HEK293T (cell line): ENCODE results near the gene MYL3.

Experiments used
- CTCF ChIA-PET: fragments of 350-600 bp; formaldehyde crosslinking; extraction: SDS; loops from one replicate; lab custom pipeline; 2021; ENCODE audit warnings: antibody characterized with exemption, inconsistent platforms; lab: Yijun Ruan, JAX
- POLR2A ChIA-PET: fragments of 350-600 bp; formaldehyde crosslinking; extraction: SDS; loops from one replicate; lab custom pipeline; 2020; ENCODE audit warnings: antibody characterized with exemption, inconsistent platforms; lab: Yijun Ruan, JAX
- DNase-seq: peaks from one replicate; pipeline ENCODE4 v3.0.0; 2012; ENCODE audit warnings: mixed read lengths; ENCODE audit errors: extremely low spot score
- ARNT ChIP-seq: fragments of 450-650 bp; IDR thresholded peaks from 2 replicates; pipeline ENCODE4 v1.6.1; 2017; ENCODE audit warnings: mild to moderate bottlenecking
- BHLHE40 ChIP-seq: fragments of 450-650 bp; IDR thresholded peaks from 2 replicates; pipeline ENCODE4 v1.6.1; 2016; ENCODE audit warnings: mild to moderate bottlenecking, moderate library complexity, borderline replicate concordance
- CTBP1 ChIP-seq: fragments of 450-650 bp; IDR thresholded peaks from 2 replicates; pipeline ENCODE4 v1.6.1; 2016; ENCODE audit warnings: borderline replicate concordance
- ELF4 ChIP-seq: fragments of 450-650 bp; IDR thresholded peaks from 2 replicates; pipeline ENCODE4 v1.6.1; 2017; ENCODE audit warnings: antibody characterized with exemption
- FOXA1 ChIP-seq: fragments of 450-650 bp; IDR thresholded peaks from 2 replicates; pipeline ENCODE4 v1.6.1; 2016; ENCODE audit warnings: mild to moderate bottlenecking
- FOXK2 ChIP-seq: fragments of 450-650 bp; IDR thresholded peaks from 2 replicates; pipeline ENCODE4 v1.6.1; 2016; ENCODE audit warnings: mild to moderate bottlenecking
- FOXM1 ChIP-seq: fragments of 450-650 bp; IDR thresholded peaks from 2 replicates; pipeline ENCODE4 v1.6.1; 2017; ENCODE audit warnings: mild to moderate bottlenecking, borderline replicate concordance
- HDGF ChIP-seq: fragments of 450-650 bp; IDR thresholded peaks from 2 replicates; pipeline ENCODE4 v1.6.1; 2017; ENCODE audit warnings: antibody characterized with exemption, borderline replicate concordance
- L3MBTL2 ChIP-seq: fragments of 450-650 bp; conservative IDR thresholded peaks from 2 replicates; pipeline ENCODE4 v1.6.1; 2016; ENCODE audit warnings: mild to moderate bottlenecking
- LEF1 ChIP-seq: fragments of 450-650 bp; IDR thresholded peaks from 2 replicates; pipeline ENCODE4 v1.6.1; 2017; ENCODE audit warnings: mild to moderate bottlenecking, borderline replicate concordance
- NFRKB ChIP-seq: fragments of 450-650 bp; IDR thresholded peaks from 2 replicates; pipeline ENCODE4 v1.6.1; 2016; ENCODE audit warnings: mild to moderate bottlenecking, moderate library complexity
- SP1 ChIP-seq: fragments of 450-650 bp; IDR thresholded peaks from 2 replicates; pipeline ENCODE4 v1.6.1; 2017
- SUZ12 ChIP-seq: fragments of 450-650 bp; IDR thresholded peaks from 2 replicates; pipeline ENCODE4 v1.6.1; 2016; ENCODE audit warnings: mild to moderate bottlenecking
- TARDBP ChIP-seq: fragments of 450-650 bp; IDR thresholded peaks from 2 replicates; pipeline ENCODE4 v1.6.1; 2016
- ZNF384 ChIP-seq: fragments of 450-650 bp; IDR thresholded peaks from 2 replicates; pipeline ENCODE4 v1.6.1; 2016
- TF ChIP-seq, protein P1 (sequence below): fragments of 450-650 bp; IDR thresholded peaks from 2 replicates; pipeline ENCODE4 v1.6.1; 2016

MYL3 gene

DNA sequence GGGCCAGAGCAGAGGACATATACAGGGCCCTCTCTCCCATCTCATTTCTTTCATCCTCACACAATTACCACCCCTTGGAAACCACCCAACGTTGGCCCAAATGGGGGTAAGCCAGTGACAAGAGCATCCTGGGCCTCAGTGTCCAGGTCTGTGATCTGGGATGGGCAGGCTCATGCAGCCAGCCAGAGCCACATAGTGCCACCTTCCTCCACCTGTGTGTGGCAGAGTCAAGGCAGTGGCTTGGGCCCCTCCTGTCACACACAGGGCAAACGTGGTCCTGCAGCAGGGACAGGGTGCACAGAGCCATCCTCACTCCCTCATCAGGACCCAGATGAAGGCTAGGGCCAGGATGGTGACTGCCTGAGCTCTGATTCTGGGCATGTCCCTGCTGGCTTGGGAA is 2.3 kb upstream of the MYL3 start:
- TF ChIP-seq CTBP1, result no peak
- no peak for TF ChIP-seq HDGF
- TF ChIP-seq SUZ12, result no peak
- no peak for TF ChIP-seq SP1
- no peak for TF ChIP-seq FOXK2
- no peak for TF ChIP-seq L3MBTL2
- no peak for TF ChIP-seq ELF4
- TF ChIP-seq ARNT, result no peak
- no peak for TF ChIP-seq TARDBP
- no peak for TF ChIP-seq NFRKB
- TF ChIP-seq, protein P1, sequence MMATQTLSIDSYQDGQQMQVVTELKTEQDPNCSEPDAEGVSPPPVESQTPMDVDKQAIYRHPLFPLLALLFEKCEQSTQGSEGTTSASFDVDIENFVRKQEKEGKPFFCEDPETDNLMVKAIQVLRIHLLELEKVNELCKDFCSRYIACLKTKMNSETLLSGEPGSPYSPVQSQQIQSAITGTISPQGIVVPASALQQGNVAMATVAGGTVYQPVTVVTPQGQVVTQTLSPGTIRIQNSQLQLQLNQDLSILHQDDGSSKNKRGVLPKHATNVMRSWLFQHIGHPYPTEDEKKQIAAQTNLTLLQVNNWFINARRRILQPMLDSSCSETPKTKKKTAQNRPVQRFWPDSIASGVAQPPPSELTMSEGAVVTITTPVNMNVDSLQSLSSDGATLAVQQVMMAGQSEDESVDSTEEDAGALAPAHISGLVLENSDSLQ, result no peak
- TF ChIP-seq LEF1, result no peak
- TF ChIP-seq ZNF384, result no peak
- no peak for TF ChIP-seq BHLHE40
- TF ChIP-seq FOXA1, result no peak
- no peak for TF ChIP-seq FOXM1
- ChIA-PET POLR2A (no interaction called here), CTCF (interaction anchor here (1.0 to 2.3 kb wide), 2 partner anchors 30 to 163 kb away, joined by 3 to 7 read pairs; no protein-coding TSS in a partner anchor)
- no peak for DNase-seq

DNA sequence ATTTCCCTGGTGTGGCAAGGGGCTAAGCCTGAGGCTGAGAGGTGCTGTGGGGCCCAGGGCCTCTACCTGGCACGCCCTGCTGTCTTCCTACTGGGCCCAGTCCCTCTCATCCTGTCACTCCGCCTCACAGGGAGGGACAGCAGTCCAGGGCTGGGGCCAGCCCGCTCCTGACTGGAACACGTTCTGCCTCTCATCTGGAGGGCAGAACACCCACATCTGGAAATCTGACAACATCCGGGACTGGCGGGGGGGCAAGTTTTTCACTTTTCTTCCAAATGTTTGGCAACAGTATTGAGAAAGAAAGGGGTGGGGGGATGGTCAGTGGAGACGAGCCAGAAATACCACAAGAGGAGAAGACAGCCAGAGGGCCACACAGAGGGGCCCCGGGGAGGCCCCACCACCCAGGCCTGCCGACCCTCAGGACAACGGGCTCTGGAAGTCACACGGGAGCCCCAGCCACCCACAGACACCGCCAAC is 1.8 kb upstream of the MYL3 start:
- ChIA-PET CTCF (no interaction called here), POLR2A (no interaction called here)
- no peak for DNase-seq
- TF ChIP-seq NFRKB, result no peak
- TF ChIP-seq SUZ12, result no peak
- TF ChIP-seq ARNT, result no peak
- TF ChIP-seq FOXM1, result no peak
- TF ChIP-seq HDGF, result no peak
- no peak for TF ChIP-seq ELF4
- TF ChIP-seq ZNF384, result no peak
- TF ChIP-seq BHLHE40, result no peak
- TF ChIP-seq LEF1, result no peak
- TF ChIP-seq FOXK2, result no peak
- no peak for TF ChIP-seq FOXA1
- TF ChIP-seq CTBP1, result no peak
- TF ChIP-seq, protein P1, result no peak

DNA sequence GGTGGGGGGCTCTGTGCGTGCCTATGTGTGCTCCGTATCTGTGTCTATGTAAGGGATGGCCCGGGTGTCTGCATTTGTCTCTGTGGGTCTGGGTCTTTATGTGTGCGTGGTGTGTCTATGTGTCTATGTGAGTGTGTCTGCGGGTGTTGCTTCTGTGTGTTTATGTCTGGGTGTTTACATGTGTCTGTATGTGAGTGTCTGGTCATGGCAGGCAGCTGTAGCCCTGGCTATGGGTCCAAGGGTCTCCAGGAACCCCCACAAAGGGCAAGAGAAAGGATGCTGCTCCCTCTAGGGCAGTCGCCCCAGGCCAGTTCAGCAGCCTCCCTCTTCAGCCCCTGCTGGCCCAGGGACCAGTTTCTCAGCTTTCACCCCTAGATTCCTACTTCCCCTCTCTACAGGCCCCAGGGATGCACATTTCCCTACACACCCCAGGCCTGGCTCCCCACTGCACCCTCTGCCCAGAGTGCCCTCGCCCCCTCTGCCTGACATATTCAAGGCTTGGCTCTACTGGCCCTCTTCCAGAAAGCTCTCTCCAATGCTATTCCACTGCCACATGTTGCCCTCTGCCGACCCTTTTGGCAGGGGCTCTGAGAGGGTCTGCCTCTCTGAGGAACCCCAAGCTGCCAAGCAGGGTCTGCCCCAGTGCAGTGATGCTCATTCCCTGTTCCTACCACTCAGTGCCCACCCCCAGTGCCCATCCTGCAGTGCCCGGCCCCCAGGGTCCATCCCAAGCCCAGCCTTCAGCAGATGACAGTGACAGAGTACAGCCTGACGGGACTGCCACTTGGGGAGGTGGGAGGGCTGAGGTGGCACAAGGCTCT is 1.0 kb upstream of the MYL3 start:
- TF ChIP-seq SP1, result no peak
- TF ChIP-seq ZNF384, result no peak
- TF ChIP-seq LEF1, result no peak
- no peak for TF ChIP-seq ELF4
- no peak for TF ChIP-seq CTBP1
- TF ChIP-seq L3MBTL2, result no peak
- no peak for TF ChIP-seq NFRKB
- no peak for TF ChIP-seq FOXK2
- TF ChIP-seq FOXA1, result no peak
- no peak for TF ChIP-seq FOXM1
- TF ChIP-seq TARDBP, result no peak
- no peak for TF ChIP-seq HDGF
- no peak for TF ChIP-seq ARNT
- no peak for DNase-seq
- ChIA-PET CTCF (interaction anchor here (0.8 kb wide), 1 partner anchor 31 kb away, joined by 3 read pairs; no protein-coding TSS in a partner anchor), POLR2A (interaction anchor here (0.7 kb wide), 1 partner anchor 18 kb away, joined by 3 read pairs; no protein-coding TSS in a partner anchor)

DNA sequence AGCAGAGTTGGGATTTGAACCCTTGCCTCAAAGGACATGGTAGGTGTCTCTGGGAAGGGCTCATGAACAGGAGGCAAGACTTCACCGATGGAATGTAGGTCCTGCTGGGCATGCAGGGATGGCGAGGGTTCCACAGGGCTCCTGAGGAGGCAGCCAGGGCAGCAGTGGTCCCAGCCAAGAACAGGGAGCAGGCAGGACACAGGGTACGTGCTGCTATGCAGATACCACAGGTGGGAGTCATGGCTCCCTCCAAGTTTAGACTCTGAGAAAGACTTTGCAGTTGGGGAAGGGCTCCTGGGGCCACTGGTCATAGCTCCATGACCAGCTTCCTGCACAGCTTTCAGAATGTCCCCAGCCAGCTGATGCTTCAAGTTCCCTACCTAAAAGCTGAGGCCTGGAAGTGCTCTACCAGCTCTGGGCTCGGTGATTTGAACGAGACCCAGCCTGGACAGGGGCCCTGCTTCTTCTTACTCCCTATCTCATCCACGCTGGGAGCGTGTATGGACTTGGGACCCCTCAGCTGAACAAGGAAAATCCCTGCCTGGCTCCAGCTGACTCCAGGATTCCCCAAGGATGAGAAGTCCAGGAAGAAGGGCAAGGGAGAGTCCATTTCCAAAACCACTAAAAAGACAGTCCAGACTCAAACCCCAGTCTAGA is 747 bp downstream of the MYL3 start:
- no peak for TF ChIP-seq ELF4
- TF ChIP-seq SUZ12, result no peak
- TF ChIP-seq NFRKB, result no peak

DNA sequence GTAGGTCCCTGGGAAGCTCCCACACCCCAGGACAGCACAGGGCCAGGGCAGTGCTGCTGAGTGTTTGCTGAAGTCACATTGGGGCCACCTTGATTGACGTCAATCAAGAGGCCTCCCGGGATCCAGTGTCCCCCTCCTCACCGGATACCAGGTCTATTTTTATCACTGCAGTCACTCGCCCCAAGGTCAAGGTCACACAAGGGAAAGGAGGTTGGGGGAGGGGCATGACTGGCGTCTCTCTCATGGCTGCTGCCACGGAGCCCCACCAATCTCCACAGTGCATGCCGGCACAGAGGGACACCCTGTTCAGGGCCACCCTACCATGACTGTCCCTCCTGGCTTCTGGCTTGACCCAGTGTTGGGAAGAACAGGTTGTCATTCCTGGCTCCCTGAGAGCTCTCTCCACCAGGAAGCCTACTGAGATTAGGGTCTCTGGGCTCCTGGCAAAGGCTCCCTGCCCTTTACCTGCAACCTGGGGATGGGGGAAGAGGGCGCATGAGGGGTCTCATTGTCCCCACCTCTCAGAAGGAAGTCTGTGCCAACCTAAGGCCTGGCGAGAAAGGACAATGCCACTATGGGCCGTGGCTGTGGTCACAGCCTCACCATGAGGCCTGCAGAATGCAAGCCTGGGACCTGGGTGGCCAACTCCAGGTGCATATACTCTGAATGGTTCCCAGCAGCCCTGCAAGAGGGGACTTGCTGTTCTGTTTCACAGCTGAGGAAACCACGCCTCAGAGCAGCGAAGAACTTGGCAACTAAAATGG is 1.5 kb downstream of the MYL3 start:
- POLR2A ChIA-PET, result interaction anchor here (0.8 to 1.4 kb wide), 2 partner anchors 11 to 12 kb away, joined by 3 read pairs; no protein-coding TSS in a partner anchor
- TF ChIP-seq SUZ12 (no peak), ELF4 (no peak), FOXM1 (no peak), TARDBP (no peak), NFRKB (no peak), ARNT (no peak), FOXK2 (no peak), L3MBTL2 (no peak), ZNF384 (no peak), FOXA1 (no peak), LEF1 (no peak), BHLHE40 (no peak)
- TF ChIP-seq, protein P1, result no peak
- DNase-seq, result no peak
- CTCF ChIA-PET, result no interaction called here

More for the DNA sequence above, 747 bp downstream of the MYL3 start:
- POLR2A ChIA-PET, result interaction anchor here (0.8 to 1.4 kb wide), 2 partner anchors 11 to 12 kb away, joined by 3 read pairs; no protein-coding TSS in a partner anchor
- CTCF ChIA-PET, result no interaction called here
- DNase-seq, result no peak
